Measurements from ENCODE around the gene NCOR2.
"Not testable (repeated sequence)": the region's sequence is repeated elsewhere in the genome, so short reads cannot be mapped to it uniquely, and the experiment has no call there.

The NCOR2 gene

DNA sequence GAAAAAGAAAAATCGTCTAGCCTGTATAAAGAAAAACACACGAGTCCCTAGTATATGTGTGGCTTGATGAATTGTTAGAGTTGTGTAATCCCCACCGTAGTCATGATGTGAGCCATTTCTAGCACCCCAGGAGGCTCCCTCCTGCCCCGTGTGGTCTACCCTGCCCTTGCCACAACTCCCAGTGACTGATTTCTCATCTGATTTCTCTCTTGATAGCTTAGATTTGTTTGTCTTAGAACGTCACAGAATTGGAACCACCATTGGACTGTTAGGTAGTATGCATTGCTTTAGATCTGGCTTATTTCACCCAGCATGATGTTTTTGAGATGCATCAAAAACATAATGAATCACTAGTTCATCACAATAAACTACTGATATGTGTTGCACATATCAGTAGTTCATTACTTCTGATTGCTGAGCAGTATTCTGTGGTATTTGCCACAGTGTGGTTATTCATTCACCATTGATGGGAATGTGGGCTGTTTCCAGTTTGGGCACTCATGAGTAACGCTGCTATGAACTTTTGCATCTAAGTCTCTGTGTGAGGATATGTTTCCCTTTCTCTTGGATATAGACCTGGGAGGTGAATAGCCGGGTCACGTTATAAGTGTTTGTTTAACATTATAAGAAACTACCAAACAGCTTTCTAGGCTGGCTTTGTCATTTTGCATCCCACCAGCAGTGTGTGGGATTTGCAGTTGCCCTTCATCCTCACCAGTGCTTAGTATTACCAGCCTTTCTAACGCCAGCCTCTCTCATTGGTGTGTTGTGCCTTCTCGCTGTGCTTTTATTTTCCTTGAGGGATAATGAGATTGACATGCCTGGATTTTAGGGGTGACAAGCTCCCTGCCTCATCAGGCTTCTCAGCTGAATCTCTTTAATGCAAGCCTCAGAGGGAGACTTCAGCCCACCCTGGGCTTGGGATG lies 31.9 kb upstream of the NCOR2 start:
- DNase-seq = no peak

DNA sequence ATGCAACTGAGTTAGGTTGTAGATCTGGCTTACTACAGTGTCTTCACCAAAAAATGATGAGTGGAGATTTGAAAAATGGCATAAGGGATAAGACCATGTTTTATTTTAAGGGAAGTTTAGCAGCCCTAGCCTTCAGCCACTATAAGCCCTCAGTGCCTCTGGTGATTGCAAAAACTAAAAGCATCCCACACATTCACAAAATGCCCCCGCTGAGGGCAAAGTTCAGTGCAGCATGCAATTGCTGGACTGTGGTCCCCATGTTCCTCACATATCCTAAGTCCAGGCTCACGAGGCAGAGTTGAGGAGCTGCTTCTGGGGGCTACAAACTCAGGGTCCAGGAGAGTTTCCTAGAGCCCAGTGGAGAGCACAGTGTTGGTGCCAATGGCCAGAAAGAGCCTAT lies 29.6 kb upstream of the NCOR2 start:
- no peak for DNase-seq

DNA sequence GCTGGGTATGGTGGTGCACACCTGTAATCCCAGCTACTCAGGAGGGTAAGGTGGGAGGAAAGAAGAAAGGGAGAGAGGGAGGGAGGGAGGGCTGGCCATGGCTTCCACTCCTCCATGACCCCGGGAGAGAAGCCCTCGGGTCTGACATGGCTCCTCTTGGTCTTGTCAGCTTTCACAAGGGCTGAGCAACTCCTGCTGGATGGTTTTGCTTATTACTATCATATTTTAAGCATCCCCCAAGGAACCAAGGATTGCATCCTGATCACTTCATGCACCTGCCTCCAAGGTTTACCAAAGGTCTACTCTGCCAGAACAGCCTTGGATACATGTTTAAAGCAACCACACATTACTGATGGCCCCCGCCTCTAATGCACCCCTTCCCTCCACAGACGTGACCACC lies 28.0 kb upstream of the NCOR2 start:
- DNase-seq = no peak

DNA sequence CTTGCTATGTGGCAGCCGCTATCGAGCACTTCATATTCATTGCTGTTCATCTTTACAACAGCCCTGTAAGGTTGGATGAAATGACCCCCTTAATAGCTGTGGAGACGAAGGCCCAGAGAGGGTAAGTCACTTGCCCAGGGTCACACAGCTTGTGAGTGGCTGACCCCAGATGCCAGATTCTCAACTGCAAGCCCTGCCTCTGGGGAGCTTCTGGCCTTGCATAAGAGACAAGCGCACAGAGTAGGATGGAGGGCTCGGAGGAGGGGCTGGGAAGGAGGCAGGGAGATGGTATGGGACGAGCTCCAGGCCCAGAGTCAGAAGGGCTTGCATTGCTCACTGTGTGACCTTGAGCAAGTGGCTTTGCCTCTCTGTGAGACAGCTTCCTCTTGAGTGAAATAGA lies 27.4 kb upstream of the NCOR2 start:
- no peak for DNase-seq

DNA sequence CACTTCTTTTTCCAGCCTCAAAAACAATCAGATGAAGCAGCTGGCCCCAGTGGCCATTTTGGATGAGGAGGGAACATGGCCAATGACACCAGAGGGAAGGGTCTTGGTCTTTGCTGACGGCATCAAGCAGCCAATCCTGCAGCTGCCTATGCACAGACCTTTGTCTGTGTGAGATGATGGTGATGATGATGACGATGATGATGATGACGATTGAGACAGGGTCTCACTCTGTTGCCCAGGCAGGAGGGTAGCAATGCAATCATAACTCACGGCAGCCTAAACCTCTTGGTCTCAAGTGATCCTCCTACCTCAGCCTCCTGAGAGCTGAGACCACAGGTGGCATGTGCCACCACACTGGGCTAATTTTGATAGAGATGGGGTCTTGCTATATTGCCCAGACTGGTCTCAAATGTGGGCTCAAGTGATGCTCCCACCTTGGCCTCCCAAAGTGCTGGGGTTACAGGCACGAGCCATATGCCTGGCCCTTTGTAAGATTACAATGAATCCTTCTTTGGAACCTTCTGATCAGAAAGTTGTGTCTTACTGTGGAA lies 26.5 kb upstream of the NCOR2 start:
- no peak for DNase-seq

DNA sequence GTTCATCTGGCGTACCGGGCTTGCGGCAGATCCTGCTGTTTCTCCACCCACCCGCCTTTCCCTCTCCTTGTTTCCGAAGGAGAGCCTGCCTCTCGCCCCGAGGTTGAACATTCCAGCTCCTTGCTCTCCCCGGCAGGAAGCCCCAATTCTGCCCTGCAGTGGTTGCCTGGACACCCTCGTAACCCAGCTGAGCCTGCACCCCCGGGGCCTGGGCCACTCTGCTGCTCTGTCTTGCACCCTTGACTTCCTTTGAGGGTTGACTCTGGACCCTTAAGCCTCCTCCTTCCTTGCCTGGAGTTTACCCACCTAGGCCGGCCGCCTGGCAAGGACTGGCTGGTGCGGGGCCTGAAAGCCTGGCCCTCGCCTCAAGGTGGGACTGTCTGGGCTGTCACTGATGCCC lies 25.8 kb upstream of the NCOR2 start:
- DNase-seq = no peak

DNA sequence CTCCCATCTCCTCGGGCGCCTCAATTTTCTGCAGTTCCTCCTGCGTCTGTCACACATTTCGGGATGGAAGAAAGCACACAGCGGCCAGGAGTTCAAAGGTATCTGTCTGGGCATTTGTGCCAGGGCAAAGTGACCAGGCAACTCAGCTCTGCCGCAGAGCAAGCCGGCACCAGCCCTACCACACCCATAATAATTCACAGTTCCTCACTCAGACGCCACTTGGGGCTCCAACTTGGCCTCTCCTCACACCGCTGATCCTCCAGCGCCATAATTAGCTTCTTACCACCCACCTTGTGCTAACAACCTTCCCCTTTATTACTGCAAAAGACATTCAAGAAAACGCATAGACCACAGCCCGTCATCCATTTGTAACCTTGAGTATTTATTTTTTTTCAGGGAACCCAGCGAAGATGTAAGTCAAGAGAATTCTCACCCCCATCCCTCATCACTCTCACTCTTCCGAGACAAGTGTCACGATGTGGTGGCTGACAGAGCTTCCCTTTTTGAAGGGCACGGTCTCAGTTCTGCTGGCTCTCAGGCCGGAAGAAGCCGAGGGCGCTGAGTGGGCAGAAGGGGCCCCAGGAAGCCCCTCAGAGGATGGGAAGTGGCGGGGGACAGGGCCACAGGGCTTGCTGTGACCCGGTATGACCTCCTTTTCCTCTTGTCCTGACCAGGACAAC lies 25.2 kb upstream of the NCOR2 start:
- no peak for DNase-seq

DNA sequence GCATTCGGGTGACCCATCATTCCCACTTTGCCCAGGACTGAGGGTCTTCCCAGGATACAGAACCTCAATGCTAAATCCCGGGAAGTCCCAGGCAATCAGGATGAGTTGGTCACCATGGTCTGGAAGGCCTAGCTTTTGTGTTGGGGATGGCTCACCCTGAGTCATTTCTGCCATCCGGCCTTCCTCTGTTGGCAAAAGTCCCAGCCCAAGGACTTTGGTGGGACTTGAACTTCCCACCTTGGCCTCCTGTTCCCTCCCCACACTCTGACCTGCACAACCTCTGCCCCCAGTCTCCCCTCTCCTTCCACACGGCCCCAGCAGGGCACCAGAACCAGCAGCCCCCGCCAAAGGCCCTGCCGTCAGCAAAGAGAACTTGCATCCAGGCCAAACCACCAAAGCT lies 24.6 kb upstream of the NCOR2 start:
- no peak for DNase-seq

DNA sequence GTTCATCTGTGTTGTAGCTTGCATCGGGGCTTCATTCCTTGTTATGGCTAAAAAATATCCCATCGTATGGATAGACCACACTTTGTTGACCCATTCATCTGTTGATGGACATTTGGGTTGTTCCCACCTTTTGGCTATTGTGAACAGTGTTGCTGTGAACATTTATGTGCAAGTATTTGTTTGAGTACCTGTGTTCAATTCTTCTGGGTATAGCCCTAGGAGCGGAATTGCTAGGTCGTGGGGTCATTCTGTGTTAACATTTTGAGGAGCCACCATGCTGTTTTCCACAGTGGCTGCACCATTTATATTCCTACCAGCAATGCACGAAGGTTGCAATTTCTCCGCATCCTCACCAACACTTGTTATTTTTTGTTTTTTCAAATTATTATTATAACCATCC lies 23.0 kb upstream of the NCOR2 start:
- DNase-seq = no peak

DNA sequence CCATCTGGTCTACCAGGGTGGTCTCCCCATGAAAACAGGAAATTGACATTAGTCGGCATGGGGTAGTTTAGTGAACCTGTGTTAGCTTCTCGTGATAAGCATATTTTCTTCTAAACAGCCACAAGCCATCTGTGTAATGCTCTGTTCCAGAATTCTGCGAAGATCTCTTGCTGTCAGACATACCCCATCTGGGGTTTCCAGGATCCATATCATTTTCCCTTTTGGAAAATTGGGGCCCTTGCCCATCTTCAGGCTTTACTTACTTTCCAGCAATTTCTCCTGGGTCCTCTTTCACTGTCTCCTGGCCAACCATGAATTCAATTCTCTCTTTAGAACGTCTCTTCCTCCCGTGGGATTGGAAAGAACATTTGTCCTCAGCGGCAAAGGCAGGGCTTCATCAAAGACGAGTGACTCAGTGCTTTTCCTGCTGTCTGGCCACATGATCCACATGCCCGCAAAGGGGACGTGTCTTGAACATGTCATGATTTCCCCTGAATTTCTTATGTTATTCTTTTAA lies 21.4 kb upstream of the NCOR2 start:
- no peak for DNase-seq

DNA sequence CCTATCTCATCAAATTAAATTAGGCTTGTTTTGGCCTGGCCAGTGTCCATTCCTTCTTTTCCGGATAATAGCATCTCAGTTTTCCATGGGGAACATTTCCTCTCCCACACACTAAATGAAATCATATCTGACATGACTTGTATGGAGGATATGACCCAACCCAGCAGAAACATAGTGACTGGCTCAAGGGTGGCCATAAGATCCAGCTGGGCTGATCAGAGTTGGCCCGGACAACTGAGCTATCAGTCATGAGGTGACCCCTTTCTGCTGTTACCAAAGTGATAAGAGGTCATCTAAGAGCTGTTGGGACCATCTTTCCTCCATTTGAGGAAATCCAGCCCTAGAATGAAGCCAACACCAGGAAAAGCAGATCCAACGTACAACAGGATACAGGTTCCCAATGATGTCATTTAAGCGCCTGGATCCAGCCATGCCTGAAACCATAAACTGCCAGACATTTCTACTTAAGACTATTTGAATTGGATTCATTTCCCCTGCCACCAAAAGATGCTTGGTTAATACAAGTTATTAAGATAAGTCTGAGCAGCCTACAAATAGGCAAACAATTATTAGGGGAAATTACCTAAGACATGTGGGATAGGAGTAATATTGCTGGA lies 20.7 kb upstream of the NCOR2 start:
- no peak for DNase-seq

DNA sequence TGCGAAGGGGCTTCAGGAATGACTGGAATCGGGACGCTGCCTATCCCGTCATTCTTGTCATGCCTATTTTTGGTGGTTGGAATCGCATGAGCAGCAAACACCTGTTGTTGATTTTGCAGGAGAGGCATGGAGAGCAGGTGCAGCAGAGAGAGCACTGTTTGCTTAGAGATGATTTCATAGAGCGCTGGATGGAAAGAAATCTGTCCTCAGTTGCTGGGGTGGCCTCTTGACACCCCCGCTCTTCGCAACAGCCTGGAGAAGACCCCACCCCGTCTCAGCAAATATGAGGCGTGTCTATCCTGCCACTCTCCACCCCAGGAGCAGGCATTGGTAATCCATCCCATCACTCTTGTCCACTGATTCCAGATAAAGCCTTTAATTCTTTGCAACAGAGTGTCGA lies 19.3 kb upstream of the NCOR2 start:
- peak; percentile 57 for DNase-seq

DNA sequence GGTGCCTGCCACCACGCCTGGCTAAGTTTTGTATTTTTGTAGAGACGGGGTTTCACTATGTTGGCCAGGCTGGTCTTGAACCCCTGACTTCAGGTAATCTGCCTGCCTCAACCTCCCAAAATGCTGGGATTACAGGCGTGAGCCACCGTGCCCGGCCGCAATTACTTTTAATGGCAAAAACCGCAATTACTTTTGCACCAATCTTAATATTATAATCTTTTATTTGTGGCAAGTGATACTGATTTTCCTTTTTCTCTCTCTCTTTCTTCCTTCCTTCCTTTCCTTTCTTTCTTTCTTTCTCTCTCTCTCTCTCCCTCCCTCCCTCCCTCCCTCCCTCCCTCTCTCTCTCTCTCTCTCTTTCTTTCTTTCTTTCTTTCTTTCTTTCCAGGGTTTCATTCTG lies 17.1 kb upstream of the NCOR2 start:
- not testable (repeated sequence) for DNase-seq

DNA sequence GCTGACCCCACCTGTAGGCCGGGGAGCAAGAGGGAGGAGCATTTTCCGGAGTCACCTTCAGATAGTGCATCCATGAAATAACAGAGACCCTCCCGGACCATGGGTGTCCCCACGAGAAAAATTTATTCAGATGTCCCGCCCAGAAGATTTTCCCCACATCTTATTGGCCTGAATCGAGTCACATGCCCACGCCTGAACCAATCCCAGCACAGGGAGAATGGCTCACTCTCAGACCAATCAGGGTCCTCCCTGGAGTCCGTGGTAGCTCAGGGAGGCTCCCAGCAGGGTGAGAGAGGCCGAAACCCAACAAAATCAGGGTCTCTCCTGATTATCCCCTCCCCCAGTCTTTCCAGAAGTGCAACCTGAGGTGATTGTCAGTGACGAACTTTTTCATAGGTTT lies 16.4 kb upstream of the NCOR2 start:
- DNase-seq = no peak

DNA sequence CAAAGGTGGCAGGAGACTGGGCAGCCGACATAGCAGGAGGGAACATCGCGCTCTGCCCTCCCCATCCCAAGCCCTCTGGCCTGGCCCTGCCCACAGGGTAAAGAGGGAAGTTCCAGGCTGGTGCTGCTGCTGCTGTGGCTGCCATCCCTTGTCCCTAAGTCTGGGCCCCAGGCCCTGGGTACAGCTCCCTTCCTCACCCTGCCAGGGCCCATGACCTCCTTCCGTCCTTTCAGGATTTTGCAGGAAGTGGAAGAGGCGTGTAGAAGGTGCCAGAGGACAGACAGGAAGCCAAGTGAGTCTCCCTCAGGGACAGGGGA lies 14.7 kb upstream of the NCOR2 start:
- no peak for DNase-seq

DNA sequence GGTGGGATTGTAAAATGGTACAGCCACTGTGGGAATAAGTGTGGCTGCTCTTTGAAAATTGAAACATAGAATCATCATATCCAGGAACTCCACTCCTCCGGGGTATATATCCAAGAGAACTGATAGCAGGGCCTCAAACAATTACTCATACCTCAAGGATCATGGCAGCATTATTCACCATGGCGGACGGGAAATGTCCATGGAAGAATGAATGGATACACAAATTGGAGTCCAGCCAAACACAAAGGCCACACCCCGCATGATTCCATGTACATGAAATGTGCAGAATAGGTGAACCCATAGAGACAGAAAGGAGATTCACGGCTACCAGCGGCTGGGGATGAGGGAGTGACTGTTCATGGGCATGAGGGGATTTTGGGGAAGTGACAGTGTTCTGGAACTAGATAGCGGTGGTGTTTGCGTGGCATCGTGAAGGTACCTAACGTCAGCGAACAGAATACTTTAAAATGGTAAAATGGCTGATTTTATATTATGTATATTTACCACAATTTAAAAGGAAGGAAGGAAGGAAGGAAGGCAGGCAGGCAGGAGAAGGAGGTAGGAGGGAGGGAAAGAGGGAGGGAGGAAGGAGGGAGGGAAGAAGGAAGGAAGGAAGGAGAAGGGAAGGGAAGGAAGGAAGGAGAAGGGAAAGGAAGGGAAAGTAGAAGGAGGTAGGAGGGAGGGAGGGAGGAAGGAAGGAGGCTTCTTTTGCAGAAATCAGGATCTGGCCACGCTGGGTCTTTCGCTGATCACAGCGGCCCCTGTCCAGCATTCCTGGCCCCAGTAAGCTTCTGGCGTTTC lies 14.1 kb upstream of the NCOR2 start:
- DNase-seq = no peak

DNA sequence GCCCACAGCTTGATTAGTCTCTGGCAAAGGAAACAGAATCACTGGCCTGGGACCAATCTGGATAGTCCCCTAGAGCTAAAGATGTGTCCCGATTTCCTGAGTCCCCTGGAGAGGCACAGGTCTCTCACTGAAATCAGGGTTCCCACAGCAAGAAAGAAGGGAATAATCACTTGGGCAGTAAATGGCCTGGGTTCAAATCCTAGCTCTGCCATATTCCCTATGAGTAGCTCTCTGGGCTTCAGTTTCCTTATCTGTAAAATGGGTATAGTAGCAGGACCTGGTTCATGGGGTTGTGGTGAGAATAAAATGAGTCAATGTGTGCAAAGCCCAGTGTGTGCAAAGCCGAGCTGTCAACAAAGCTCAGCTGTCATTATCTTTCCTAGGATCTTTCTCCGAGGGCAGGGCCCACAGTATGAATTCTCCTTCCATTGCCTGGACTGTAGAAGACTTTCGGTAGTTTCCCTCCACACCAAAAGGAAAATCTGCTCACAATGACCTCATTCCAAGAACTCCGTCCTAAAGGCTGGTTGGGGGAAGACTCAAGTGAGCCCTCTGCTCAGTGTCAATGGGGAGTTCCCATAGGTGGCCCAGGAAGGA lies 12.6 kb upstream of the NCOR2 start:
- no peak for DNase-seq

DNA sequence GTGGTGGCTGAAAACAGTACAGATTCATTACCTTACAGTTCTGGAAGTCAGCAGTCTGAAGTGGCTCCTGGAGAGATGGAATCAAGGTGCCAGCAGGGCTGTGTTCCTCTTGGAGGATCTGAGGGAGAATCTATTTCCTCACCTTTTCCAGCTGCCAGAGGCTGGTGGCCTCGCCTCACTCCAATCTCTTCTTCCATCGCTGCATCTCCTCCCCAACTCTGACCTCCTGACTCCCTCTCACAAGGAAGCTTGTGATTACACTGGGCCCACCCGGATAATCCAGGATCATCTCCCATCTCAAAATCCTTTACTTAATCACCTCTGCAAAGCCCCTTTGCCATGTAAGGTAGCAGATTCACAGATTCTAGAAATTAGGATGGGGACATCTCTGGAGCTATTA lies 11.4 kb upstream of the NCOR2 start:
- DNase-seq = no peak

DNA sequence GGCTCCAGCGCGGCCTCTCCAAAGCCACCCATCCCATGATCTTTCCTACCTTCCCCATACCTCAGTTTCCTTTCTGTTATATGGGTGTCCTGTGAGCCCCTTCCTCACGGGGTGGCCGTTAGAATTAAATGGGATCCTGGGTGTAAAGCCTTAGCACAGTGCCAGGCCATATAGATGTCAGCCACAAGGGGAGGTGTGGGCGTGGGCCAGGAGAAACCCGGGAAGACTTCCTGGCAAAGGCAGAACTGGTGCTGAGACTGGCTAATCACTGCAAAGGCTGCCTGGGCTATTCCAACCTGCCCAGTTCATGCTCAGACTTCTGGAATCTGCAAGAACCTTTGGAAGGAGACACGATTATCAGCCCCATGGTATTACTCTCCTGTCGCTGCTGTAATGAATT lies 11.0 kb upstream of the NCOR2 start:
- DNase-seq = no peak

DNA sequence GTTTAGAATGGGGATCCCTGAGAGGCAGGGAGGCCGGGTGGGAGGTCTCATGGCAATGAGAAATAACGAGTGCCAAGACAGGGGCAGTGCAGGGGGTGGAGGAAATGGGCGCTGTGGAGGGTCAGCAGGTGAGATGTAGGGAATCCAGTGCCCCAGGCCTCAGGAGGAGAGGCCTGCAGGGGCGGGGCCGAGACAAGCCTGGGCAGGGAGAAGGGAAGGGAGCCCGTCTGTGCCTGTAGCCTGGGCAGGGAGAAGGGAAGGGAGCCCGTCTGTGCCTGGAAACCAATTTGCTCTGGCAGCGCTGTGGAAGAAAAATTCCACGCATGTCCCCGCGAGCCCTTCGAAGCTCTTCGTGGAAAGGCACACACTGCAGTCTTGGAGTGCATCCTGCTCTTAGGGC lies 10.6 kb upstream of the NCOR2 start:
- no peak for DNase-seq

DNA sequence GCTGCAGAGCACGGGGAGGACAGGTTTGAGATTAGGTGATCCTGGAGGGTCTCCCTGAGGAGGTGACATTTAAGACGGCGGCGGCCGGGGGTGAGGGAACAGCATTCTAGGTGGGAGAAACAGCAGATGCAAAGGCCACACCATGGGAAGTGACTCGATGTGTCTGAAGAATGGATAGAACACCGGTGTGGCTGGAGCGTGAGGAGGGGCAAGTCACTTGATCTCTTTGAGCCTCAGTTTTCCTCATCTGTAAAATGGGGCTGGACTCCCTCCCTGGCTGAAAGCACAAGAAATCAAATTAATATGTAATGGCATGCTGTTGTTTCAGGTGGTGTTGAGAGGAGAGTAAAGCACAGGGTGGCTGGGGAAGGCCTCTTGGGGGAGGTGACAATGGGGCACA lies 10.0 kb upstream of the NCOR2 start:
- DNase-seq = no peak

DNA sequence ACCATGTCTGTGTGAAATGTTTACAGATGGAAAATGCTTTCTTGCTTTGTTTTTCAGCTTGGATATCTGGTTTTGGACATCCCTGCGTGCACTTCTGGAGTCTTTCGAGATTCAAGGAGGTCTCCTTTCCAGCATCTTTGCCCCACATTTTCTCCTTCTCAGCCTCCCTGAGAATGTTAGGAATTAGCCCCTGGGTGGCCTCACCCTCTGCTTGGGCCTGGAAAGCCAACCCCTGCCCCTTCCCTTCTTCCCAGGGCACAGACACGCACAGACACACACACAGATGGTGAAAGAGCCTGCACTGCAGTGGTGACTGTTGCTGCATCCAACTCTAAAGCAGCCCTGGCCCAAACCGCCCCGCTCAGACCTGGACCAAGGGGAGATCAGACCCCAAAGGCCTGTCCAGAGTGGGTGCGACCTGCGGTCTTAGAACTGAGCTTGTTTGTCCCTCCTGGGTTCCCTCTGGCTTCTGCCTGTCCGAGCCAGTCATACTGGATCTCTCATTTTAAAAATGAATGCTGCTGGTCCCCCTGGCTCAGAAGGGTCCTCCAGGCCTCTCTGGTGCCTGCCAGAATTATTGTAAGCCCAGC lies 8.7 kb upstream of the NCOR2 start:
- DNase-seq = no peak
